ENCODE measurements around the gene LPP.
A peak's percentile ranks its signal among the peaks of the same experiment; 100 is the strongest.

The LPP gene

DNA sequence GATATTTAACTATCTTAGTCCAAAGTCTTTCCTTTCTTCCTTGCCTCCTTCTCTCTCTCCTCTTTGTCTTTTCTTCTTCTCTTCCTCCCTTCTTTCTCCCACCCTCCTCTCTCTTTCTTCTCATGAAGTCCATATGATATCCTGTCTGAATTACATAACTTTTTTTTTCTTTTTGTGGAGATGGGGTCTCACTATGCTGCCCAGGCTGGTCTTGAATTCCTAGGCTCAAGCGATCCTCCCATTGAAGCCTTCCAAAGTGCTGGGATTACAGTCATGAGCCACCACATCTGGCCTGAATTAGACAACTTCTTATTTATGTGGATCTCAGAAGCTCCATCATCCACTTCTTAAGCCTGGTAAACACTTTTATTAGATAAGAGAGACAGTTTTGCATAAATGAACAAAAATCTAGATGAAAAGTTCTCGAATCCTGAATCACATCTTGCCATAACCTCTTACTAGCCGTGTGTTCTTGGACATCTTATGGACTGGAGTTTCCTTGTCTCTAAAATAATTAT is 206.5 kb downstream of the LPP start:
- no peak for DNase-seq (ENCODE audit: low read depth, low spot score)

DNA sequence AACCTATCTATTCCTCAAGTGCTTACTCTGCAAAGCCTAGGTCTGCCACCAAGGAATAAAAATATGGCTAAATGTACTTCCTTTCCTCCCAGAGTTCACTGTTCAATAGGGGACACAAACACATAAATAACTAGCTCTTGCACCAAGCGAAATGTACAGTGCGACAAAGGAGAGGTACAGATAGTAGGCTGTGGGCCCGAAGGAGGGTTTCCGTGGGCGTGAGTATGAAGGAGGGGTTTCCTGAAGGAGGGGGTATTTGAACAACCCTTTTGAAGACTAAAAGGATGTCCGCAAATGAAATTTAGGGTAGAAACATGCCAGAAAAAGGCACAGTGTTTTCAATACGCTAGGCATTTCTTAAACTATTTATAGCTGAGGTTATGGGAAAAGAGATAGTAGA is 207.9 kb downstream of the LPP start:
- peak; percentile 7 for DNase-seq (ENCODE audit: low read depth, low spot score)

- DNase-seq (ENCODE audit: low read depth, low spot score) = no peak
Measured at GRCh38 chr3:188362405-188362831, 208.5 kb downstream of the LPP start.

GRCh38 chr3:188365184-188365583 is 211.2 kb downstream of the LPP start:
- DNase-seq (ENCODE audit: low read depth, low spot score) = no peak

GRCh38 chr3:188365988-188366698 is 212.2 kb downstream of the LPP start:
- no peak for DNase-seq (ENCODE audit: low read depth, low spot score)

- no peak for DNase-seq (ENCODE audit: low read depth, low spot score)
Measured at GRCh38 chr3:188367678-188368077, 213.7 kb downstream of the LPP start.

- DNase-seq (ENCODE audit: low read depth, low spot score) = no peak
Measured at GRCh38 chr3:188369526-188369925, 215.6 kb downstream of the LPP start.

DNA sequence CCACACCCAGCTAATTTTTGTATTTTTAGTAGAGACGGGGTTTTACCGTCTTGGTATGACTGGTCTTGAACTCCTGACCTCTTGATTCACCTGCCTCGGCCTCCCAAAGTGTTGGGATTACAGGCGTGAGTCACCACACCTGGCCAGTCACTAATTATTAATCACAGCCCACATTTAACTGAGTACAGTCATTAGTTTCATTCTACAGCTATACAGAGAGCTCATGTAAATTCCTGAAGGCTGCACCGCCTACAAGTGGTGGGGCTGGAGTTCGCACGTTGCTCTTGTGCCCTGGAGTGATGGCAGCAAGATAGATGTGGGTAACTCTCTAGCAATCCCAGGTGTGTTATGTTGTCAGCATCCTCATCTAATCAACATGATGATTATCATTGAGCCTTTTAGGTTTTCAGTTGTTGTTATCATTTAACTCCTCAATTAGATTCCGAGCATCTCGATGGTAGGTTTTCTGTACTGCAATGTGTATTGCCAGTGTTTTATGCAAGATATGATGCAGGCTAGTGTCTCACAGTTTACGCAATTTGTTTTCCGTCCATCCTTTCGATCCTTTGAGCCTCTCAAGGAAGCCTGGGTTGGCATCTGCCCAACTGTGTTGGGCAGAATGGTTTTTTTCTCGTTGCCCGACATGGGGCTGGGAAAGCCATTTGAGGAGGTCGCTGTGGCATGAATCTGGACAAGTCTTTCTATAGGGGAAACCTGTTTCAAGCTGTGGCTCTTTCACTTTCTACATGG is 216.3 kb downstream of the LPP start:
- DNase-seq (ENCODE audit: low read depth, low spot score) = no peak

DNA sequence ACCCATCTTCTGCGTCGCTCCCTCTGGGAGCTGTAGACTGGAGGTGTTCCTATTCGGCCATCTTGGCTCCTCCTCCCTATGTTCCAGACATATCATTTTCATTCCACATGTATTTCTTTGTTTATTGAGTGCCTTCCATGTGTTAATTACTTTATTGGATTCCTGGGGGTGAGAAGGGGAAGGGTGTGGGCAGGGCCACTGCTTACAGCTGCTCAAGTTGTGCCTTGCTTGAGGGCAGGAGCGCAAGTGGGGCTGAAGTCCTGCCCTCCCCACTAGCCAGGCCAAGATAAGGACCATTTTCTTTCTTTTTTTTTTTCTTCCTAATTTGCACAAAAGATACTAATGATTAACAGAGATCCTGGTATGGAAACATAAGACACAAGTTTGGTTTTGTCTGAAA is 224.8 kb downstream of the LPP start:
- DNase-seq (ENCODE audit: low read depth, low spot score) = no peak

DNA sequence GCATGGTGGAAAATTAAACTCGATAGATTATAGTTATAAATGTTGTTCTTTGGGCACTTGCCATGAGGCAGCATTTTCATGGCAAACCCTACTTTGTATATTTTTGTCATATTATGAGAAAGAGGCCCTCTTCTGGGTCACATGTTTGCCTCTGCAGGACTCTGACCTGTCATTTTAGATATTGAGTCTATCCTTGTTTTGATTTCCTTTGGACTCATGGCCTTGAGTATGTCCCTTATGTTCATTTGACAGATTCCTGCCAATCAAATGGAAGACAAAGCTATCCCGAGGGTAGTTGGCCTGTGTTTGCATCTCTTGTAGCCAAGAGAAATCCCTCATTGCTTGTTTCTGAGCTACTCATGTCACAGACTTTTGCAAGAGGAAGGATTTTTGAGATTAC is 226.3 kb downstream of the LPP start:
- no peak for DNase-seq (ENCODE audit: low read depth, low spot score)

GRCh38 chr3:188380722-188381121 is 226.8 kb downstream of the LPP start:
- DNase-seq (ENCODE audit: low read depth, low spot score) = no peak

- DNase-seq (ENCODE audit: low read depth, low spot score) = no peak
Measured at GRCh38 chr3:188383748-188384147, 229.8 kb downstream of the LPP start.

- DNase-seq (ENCODE audit: low read depth, low spot score) = no peak
Measured at GRCh38 chr3:188385295-188385694, 231.3 kb downstream of the LPP start.

- peak; percentile 32 for DNase-seq (ENCODE audit: low read depth, low spot score)
Measured at GRCh38 chr3:188389711-188390342, 235.9 kb downstream of the LPP start.

DNA sequence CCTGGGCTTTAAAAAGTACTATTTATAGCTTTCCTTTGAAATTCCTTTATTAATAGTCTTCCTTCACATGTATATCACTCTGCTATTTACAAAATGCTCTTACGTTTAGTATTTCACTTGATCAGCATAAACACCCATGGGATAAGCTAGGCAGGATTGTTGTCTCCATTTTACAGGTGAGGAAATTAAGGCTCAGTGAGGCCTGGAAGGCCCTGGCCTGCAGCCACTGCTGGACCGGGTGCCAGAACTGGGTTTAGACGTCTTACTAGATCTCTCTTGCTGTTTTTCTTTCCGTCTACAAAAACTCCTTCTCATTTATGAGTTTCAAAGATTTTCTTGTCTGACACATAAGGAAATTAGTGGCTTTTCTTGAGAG is 236.4 kb downstream of the LPP start:
- DNase-seq (ENCODE audit: low read depth, low spot score) = no peak

DNA sequence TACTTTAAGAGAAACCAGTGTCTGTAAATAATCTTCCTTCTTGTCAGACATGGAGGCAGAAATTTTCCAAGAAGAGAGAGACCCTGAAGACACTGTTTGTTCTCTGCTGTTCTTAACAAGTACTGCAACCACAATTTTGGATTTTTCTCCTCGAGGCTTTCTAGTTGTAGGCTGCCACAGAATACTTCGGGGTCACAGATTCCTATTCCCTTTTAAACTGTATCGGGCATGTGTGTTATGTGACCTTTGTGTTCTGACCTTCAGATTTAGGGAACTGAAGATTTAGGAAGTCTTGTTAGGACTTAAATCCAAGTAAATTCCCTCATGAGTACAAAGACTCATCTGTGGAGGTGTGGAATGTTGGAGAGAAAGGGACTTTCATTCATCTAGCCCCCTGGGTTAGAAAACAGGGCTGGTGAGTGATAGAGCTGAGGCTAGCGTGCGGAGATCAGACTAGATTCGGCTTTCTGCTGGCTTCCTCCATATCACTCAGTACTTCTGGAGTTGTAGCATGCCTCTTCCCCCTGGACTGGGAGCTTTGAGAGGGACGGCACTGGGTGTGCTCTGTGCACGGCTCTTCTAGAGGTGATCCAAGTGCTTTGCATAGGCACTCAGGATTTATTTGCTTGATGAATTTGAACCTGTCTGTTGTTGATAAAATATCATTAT is 237.0 kb downstream of the LPP start:
- DNase-seq (ENCODE audit: low read depth, low spot score) = no peak

- DNase-seq (ENCODE audit: low read depth, low spot score) = no peak
Measured at GRCh38 chr3:188391592-188391991, 237.6 kb downstream of the LPP start.

GRCh38 chr3:188392076-188392475 is 238.1 kb downstream of the LPP start:
- DNase-seq (ENCODE audit: low read depth, low spot score) = no peak

DNA sequence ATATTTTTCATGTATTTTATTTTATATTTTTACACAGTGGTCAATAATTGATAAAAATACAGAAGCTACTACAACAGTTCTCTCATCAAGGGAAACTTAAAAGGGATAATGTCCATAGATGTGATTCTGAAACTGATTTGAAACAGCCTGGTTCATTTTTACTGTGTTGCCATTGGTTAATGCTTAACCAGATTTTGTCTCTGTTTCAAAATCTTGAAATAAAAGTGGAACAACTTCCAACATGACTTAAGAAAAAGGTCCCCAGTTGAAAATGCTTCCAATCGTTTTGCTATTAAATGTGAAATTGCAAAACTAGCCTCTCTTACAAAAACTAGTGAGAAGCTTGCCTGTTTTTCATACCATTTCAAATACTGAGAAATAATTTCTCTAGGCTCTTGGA is 240.7 kb downstream of the LPP start:
- no peak for DNase-seq (ENCODE audit: low read depth, low spot score)

GRCh38 chr3:188396251-188396650 is 242.3 kb downstream of the LPP start:
- DNase-seq (ENCODE audit: low read depth, low spot score) = no peak

DNA sequence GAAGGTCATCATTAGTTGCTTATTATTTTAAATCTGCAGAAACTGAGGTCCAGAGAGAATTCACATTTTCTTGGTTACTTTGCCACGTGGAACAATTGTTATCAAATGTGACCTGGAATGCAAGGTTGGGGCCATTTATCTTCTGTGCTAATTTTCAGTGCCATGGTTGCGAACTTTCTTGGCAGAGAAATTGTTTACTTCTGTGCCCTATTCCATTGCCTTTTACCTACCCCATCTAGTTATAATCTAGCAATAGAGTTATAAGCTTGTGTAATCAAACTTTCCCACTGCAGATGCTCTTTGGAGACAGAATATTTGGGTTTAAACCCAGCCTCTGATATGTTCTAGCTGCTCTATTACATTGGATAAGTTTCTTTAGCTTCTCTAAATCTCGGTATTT is 242.9 kb downstream of the LPP start:
- no peak for DNase-seq (ENCODE audit: low read depth, low spot score)

Measured in activated naive CD8-positive, alpha-beta T cell treated with anti-CD3 and anti-CD28 coated beads, Interleukin-2, amount 50 U/mL, for 16 hours (primary cell).